Activated naive CD8-positive, alpha-beta T cell treated with anti-CD3 and anti-CD28 coated beads for 36 hours (primary cell): ENCODE results near the gene SPRR3. TPM values are rescaled to one million over a fixed set of nuclear protein-coding genes. Genes with fewer than 3 reads are reported as not detected.

Experiments
- total RNA-seq, 2 experiments: library from RNA; stranded (reverse); gene quantifications; one replicate each; pipeline ENCODE4 v1.2.3, GENCODE V29; 2021

The SPRR3 gene
- total RNA-seq, 2 experiments from 2014 or later = not detected

Other genes with a start within 250 kb of the SPRR3 start
- gene KPRP, start 243.7 kb upstream of the SPRR3 start, total RNA-seq = not detected
- gene LCE1F, start 226.6 kb upstream of the SPRR3 start, total RNA-seq = not detected
- not detected for gene LCE1E, start 215.5 kb upstream of the SPRR3 start, total RNA-seq
- not detected for gene LCE1D, start 205.0 kb upstream of the SPRR3 start, total RNA-seq
- gene LCE1C, start 195.1 kb upstream of the SPRR3 start, total RNA-seq = not detected
- not detected for gene LCE1B, start 189.8 kb upstream of the SPRR3 start, total RNA-seq
- not detected for gene LCE1A, start 174.3 kb upstream of the SPRR3 start, total RNA-seq
- gene LCE6A, start 158.9 kb upstream of the SPRR3 start, total RNA-seq = not detected
- not detected for gene LCE7A, start 141.8 kb upstream of the SPRR3 start, total RNA-seq
- gene SMCP, start 123.4 kb upstream of the SPRR3 start, total RNA-seq = not detected
- not detected for gene IVL, start 93.2 kb upstream of the SPRR3 start, total RNA-seq
- not detected for gene SPRR5, start 54.5 kb upstream of the SPRR3 start, total RNA-seq
- not detected for gene SPRR4, start 31.1 kb upstream of the SPRR3 start, total RNA-seq
- not detected for gene SPRR1A, start 17.7 kb upstream of the SPRR3 start, total RNA-seq
- gene SPRR1B, start 29.5 kb downstream of the SPRR3 start, total RNA-seq = not detected
- not detected for gene SPRR2D, start 39.4 kb downstream of the SPRR3 start, total RNA-seq
- gene SPRR2A, start 55.8 kb downstream of the SPRR3 start, total RNA-seq = not detected
- gene SPRR2B, start 69.9 kb downstream of the SPRR3 start, total RNA-seq = not detected
- gene SPRR2E, start 92.8 kb downstream of the SPRR3 start, total RNA-seq = not detected
- not detected for gene SPRR2F, start 111.8 kb downstream of the SPRR3 start, total RNA-seq
- not detected for gene SPRR2G, start 149.1 kb downstream of the SPRR3 start, total RNA-seq
- not detected for gene LELP1, start 201.7 kb downstream of the SPRR3 start, total RNA-seq
- gene PRR9, start 215.8 kb downstream of the SPRR3 start, total RNA-seq = not detected